SK-N-SH treated with all-trans-retinoic acid at 6 μM for 48 hours (cell line): ENCODE measurements around the gene KCNA2.

ENCODE experiments used
- ATAC-seq: fragments of 200-7000 bp; cut with Tn5 transposase; 3 replicates; pipeline ENCODE4 v1.9.1; 2020; ENCODE audit warnings: mild to moderate bottlenecking, moderate library complexity
- ARNTL ChIP-seq: fragments of 450-650 bp; formaldehyde crosslinking; IDR thresholded peaks from 2 replicates; pipeline ENCODE4 v1.5.0; 2020; ENCODE audit warnings: low read depth, mild to moderate bottlenecking, moderate library complexity, borderline replicate concordance
- BACH2 ChIP-seq: fragments of 250-450 bp; sonication (Bioruptor Pico); IDR thresholded peaks from 2 replicates; pipeline ENCODE4 v1.9.0; 2021; ENCODE audit warnings: mild to moderate bottlenecking, borderline replicate concordance
- CREB5 ChIP-seq: fragments of 250-450 bp; sonication (Bioruptor Pico); IDR thresholded peaks from 2 replicates; pipeline ENCODE4 v1.5.1; 2020; ENCODE audit warnings: low read depth, mild to moderate bottlenecking, moderate library complexity
- CSDC2 ChIP-seq: fragments of 250-450 bp; sonication (Bioruptor Pico); IDR thresholded peaks from 2 replicates; pipeline ENCODE4 v1.5.0; 2020; ENCODE audit warnings: mild to moderate bottlenecking, moderate library complexity
- CSRNP3 ChIP-seq: fragments of 250-450 bp; sonication (Bioruptor Pico); IDR thresholded peaks from 2 replicates; pipeline ENCODE4 v1.5.1; 2021; ENCODE audit warnings: mild to moderate bottlenecking, moderate library complexity
- ESRRG ChIP-seq: fragments of 250-450 bp; sonication (Bioruptor Pico); IDR thresholded peaks from 2 replicates; pipeline ENCODE4 v1.6.1; 2021; ENCODE audit warnings: mild to moderate bottlenecking
- GLIS3 ChIP-seq: fragments of 250-450 bp; sonication (Bioruptor Pico); IDR thresholded peaks from 2 replicates; pipeline ENCODE4 v1.5.0; 2020; ENCODE audit warnings: mild to moderate bottlenecking, moderate library complexity
- ISL1 ChIP-seq: fragments of 250-450 bp; sonication (Bioruptor Pico); IDR thresholded peaks from 2 replicates; pipeline ENCODE4 v2.1.2; 2022; ENCODE audit warnings: mild to moderate bottlenecking, moderate library complexity
- PATZ1 ChIP-seq: fragments of 250-450 bp; sonication (Bioruptor Pico); IDR thresholded peaks from 2 replicates; pipeline ENCODE4 v1.8.0; 2020; ENCODE audit warnings: mild to moderate bottlenecking, moderate library complexity, borderline replicate concordance
- POU6F1 ChIP-seq: fragments of 250-450 bp; sonication (Bioruptor Pico); IDR thresholded peaks from 2 replicates; pipeline ENCODE4 v1.8.0; 2021; ENCODE audit warnings: low read depth, mild to moderate bottlenecking, moderate library complexity, borderline replicate concordance
- SNAI2 ChIP-seq: fragments of 250-450 bp; sonication (Bioruptor Pico); IDR thresholded peaks from 2 replicates; pipeline ENCODE4 v1.5.0; 2020; ENCODE audit warnings: mild to moderate bottlenecking, moderate library complexity
- TCF4 ChIP-seq: fragments of 250-450 bp; sonication (Bioruptor Pico); IDR thresholded peaks from 2 replicates; pipeline ENCODE4 v1.8.0; 2021; ENCODE audit warnings: mild to moderate bottlenecking, moderate library complexity, borderline replicate concordance
- TSHZ2 ChIP-seq: fragments of 250-450 bp; sonication (Bioruptor Pico); IDR thresholded peaks from 2 replicates; pipeline ENCODE4 v1.5.0; 2020; ENCODE audit warnings: mild to moderate bottlenecking, moderate library complexity
- ZFP3 ChIP-seq: fragments of 250-450 bp; sonication (Bioruptor Pico); IDR thresholded peaks from 2 replicates; pipeline ENCODE4 v1.5.0; 2020; ENCODE audit warnings: mild to moderate bottlenecking, moderate library complexity
- ZFP30 ChIP-seq: fragments of 450-650 bp; formaldehyde crosslinking; IDR thresholded peaks from 2 replicates; pipeline ENCODE4 v1.5.0; 2022; ENCODE audit warnings: mild to moderate bottlenecking, moderate library complexity
- ZNF565 ChIP-seq: fragments of 450-650 bp; formaldehyde crosslinking; conservative IDR thresholded peaks from 2 replicates; pipeline ENCODE4 v1.5.0; 2020; ENCODE audit warnings: low read depth, mild to moderate bottlenecking, moderate library complexity
- ZNF70 ChIP-seq: fragments of 450-650 bp; formaldehyde crosslinking; IDR thresholded peaks from 2 replicates; pipeline ENCODE4 v1.5.0; 2020; ENCODE audit warnings: mild to moderate bottlenecking, moderate library complexity
- ZNF8 ChIP-seq: fragments of 450-650 bp; formaldehyde crosslinking; IDR thresholded peaks from 2 replicates; pipeline ENCODE4 v1.5.0; 2020; ENCODE audit warnings: mild to moderate bottlenecking, moderate library complexity

Gene KCNA2

GRCh38 chr1:110628323-110629105, 22.4 kb upstream of the KCNA2 start (continued):
- TF ChIP-seq PATZ1 (CRISPR knock-in tag) = no peak
- no peak for TF ChIP-seq CSRNP3 (CRISPR knock-in tag)
- TF ChIP-seq CREB5 (CRISPR knock-in tag) = no peak
- no peak for TF ChIP-seq ARNTL (CRISPR knock-in tag)
- no peak for TF ChIP-seq ZNF8 (CRISPR knock-in tag)
- no peak for TF ChIP-seq ISL1 (CRISPR knock-in tag)
- TF ChIP-seq, all 23 proteins: peak for 0

GRCh38 chr1:110627764-110628163, 21.6 kb upstream of the KCNA2 start:
- no peak for ATAC-seq
- no peak for TF ChIP-seq CSRNP3 (CRISPR knock-in tag)
- TF ChIP-seq ESRRG (CRISPR knock-in tag) = no peak
- TF ChIP-seq BACH2 (CRISPR knock-in tag) = no peak
- TF ChIP-seq TSHZ2 (CRISPR knock-in tag) = no peak
- no peak for TF ChIP-seq POU6F1
- TF ChIP-seq TCF4 (CRISPR knock-in tag) = no peak
- TF ChIP-seq ZFP3 (CRISPR knock-in tag) = no peak
- no peak for TF ChIP-seq SNAI2 (CRISPR knock-in tag)
- TF ChIP-seq, all 23 proteins: peak for 0

GRCh38 chr1:110626889-110627288, 20.7 kb upstream of the KCNA2 start:
- TF ChIP-seq GLIS3 (CRISPR knock-in tag) (no peak), ESRRG (CRISPR knock-in tag) (no peak)
- ATAC-seq = no peak

GRCh38 chr1:110620686-110621085, 14.5 kb upstream of the KCNA2 start:
- no peak for ATAC-seq
- no peak for TF ChIP-seq ZNF70 (CRISPR knock-in tag)
- TF ChIP-seq ARNTL (CRISPR knock-in tag) = no peak
- no peak for TF ChIP-seq ZNF565 (CRISPR knock-in tag)
- TF ChIP-seq CSRNP3 (CRISPR knock-in tag) = no peak
- TF ChIP-seq POU6F1 = no peak
- no peak for TF ChIP-seq CSDC2 (CRISPR knock-in tag)
- no peak for TF ChIP-seq CREB5 (CRISPR knock-in tag)
- TF ChIP-seq ESRRG (CRISPR knock-in tag) = no peak
- TF ChIP-seq ZFP30 (CRISPR knock-in tag) = no peak
